Liver (tissue), 9 donors: ENCODE results near the gene AMER1. TPM values are rescaled to one million over a fixed set of nuclear protein-coding genes. Genes with fewer than 3 reads are reported as not detected.

Experiments
- DNase-seq: peaks from one replicate; pipeline ENCODE4 v3.0.0-alpha.2; 2017; ENCODE audit warnings: low spot score
- H3K27ac ChIP-seq, 2 donors: one replicate each; pipeline ENCODE4 v1.7.0; 2013; ENCODE audit warnings: inconsistent platforms in 2 of 2, low read length in 2 of 2, control low read depth in 1 of 2, low read depth in 1 of 2, mild to moderate bottlenecking in 1 of 2
- H3K27me3 ChIP-seq, 4 donors: one replicate each; pipeline versions ENCODE4 v1.6.1 to v1.7.0; 2013; ENCODE audit warnings: low read length in 3 of 4, inconsistent platforms in 1 of 4, mild to moderate bottlenecking in 1 of 4, moderate library complexity in 1 of 4; ENCODE audit not compliant: control insufficient read depth in 4 of 4, insufficient read depth in 4 of 4
- H3K36me3 ChIP-seq, 4 donors: one replicate each; pipeline versions ENCODE4 v1.6.1 to v1.7.0; 2013; ENCODE audit warnings: low read length in 3 of 4, mild to moderate bottlenecking in 3 of 4, low read depth in 1 of 4, moderate library complexity in 1 of 4; ENCODE audit not compliant: control insufficient read depth in 4 of 4, insufficient read depth in 3 of 4
- H3K4me1 ChIP-seq, 4 donors: one replicate each; pipeline versions ENCODE4 v1.6.1 to v1.7.0; 2013; ENCODE audit warnings: low read length in 3 of 4, mild to moderate bottlenecking in 3 of 4, moderate library complexity in 1 of 4; ENCODE audit not compliant: control insufficient read depth in 4 of 4, insufficient read depth in 4 of 4
- H3K4me3 ChIP-seq, 3 donors: one replicate each; pipeline versions ENCODE4 v1.6.1 to v1.7.0; 2013; ENCODE audit warnings: low read length in 3 of 3, control low read depth in 1 of 3, low read depth in 1 of 3, mild to moderate bottlenecking in 1 of 3
- H3K9ac ChIP-seq, 2 donors: one replicate each; pipeline ENCODE4 v1.7.0; 2013; ENCODE audit warnings: low read length in 2 of 2, mild to moderate bottlenecking in 2 of 2, moderate library complexity in 2 of 2, control low read depth in 1 of 2, low read depth in 1 of 2
- H3K9me3 ChIP-seq, 4 donors: one replicate each; pipeline versions ENCODE4 v1.6.1 to v1.7.0; 2013; ENCODE audit warnings: low read length in 3 of 4; ENCODE audit not compliant: control insufficient read depth in 4 of 4
- EGR1 ChIP-seq, 2 donors: IDR thresholded peaks; 2 replicates each; pipeline ENCODE4 v1.6.1; 2016 to 2018; ENCODE audit warnings: antibody characterized with exemption in 2 of 2, low read depth in 2 of 2
- FOXA1 ChIP-seq: IDR thresholded peaks from 2 replicates; pipeline ENCODE4 v1.6.1; 2016; ENCODE audit warnings: antibody characterized with exemption
- FOXA2 ChIP-seq: IDR thresholded peaks from 2 replicates; pipeline ENCODE4 v1.6.1; 2016; ENCODE audit warnings: antibody characterized with exemption
- GABPA ChIP-seq, 2 donors: IDR thresholded peaks in 1 of 2; conservative IDR thresholded peaks in 1 of 2; 2 replicates each; pipeline ENCODE4 v1.6.1; 2016; ENCODE audit warnings: antibody characterized with exemption in 2 of 2, mild to moderate bottlenecking in 1 of 2, moderate library complexity in 1 of 2
- HNF4A ChIP-seq, 2 donors: conservative IDR thresholded peaks; 2 replicates each; pipeline ENCODE4 v1.6.1; 2016; ENCODE audit warnings: antibody characterized with exemption in 2 of 2, mild to moderate bottlenecking in 2 of 2
- HNF4G ChIP-seq: IDR thresholded peaks from 2 replicates; pipeline ENCODE4 v1.6.1; 2016; ENCODE audit warnings: antibody characterized with exemption
- JUND ChIP-seq, 2 donors: IDR thresholded peaks; 2 replicates each; pipeline ENCODE4 v1.6.1; 2016; ENCODE audit warnings: antibody characterized with exemption in 2 of 2
- NR2F2 ChIP-seq: IDR thresholded peaks from 2 replicates; pipeline ENCODE4 v1.6.1; 2016; ENCODE audit warnings: antibody characterized with exemption
- RAD21 ChIP-seq, 2 donors: IDR thresholded peaks; 2 replicates each; pipeline ENCODE4 v1.6.1; 2016; ENCODE audit warnings: antibody characterized with exemption in 2 of 2, mild to moderate bottlenecking in 2 of 2
- RXRA ChIP-seq, 2 donors: IDR thresholded peaks; 2 replicates each; pipeline ENCODE4 v1.6.1; 2017 to 2018; ENCODE audit warnings: antibody characterized with exemption in 2 of 2, mild to moderate bottlenecking in 1 of 2
- SP1 ChIP-seq: IDR thresholded peaks from 2 replicates; pipeline ENCODE4 v1.6.1; 2018; ENCODE audit warnings: antibody characterized with exemption, mild to moderate bottlenecking
- TAF1 ChIP-seq: conservative IDR thresholded peaks from 2 replicates; pipeline ENCODE4 v1.6.1; 2016; ENCODE audit warnings: antibody characterized with exemption, mild to moderate bottlenecking
- YY1 ChIP-seq: IDR thresholded peaks from 2 replicates; pipeline ENCODE4 v1.6.1; 2016; ENCODE audit warnings: antibody characterized with exemption, mild to moderate bottlenecking
- WGBS: extraction: QIAGEN DNeasy Blood & Tissue Kit; methylation state at CpG from one replicate; pipeline ENCODE4 v1.1.7; 2013; 5-methylcytosine and 5-hydroxymethylcytosine counted together
- polyA plus RNA-seq, 2 donors: library from polyadenylated mRNA; stranded (reverse) in 1 of 2; unstranded in 1 of 2; fragments of 200-250 nt in 1 of 2; fragments of >200 nt in 1 of 2; fragmentation: Nextera tagmentation in 1 of 2; extraction: Ambion mirVana in 1 of 2; gene quantifications; one replicate each; pipeline versions ENCODE4 v1.2.1 to v1.2.3, GENCODE V29; 2013 to 2015
- total RNA-seq, 2 donors: library from RNA; depleted of rRNA; stranded (reverse); fragments of >200 nt; gene quantifications; one replicate each; pipeline ENCODE4 v1.2.3, GENCODE V29; 2014
- TF ChIP-seq, protein P1 (sequence below): fragments of 150-350 bp; IDR thresholded peaks from 2 replicates; pipeline ENCODE4 v1.5.1; 2017; ENCODE audit warnings: improper control_type of control experiment, low read depth, low read length; ENCODE audit not compliant: missing input control
- TF ChIP-seq, protein P2 (sequence below): IDR thresholded peaks from 2 replicates; pipeline ENCODE4 v1.6.1; 2016; ENCODE audit warnings: antibody characterized with exemption
- TF ChIP-seq, protein P3 (sequence below): IDR thresholded peaks from 2 replicates; pipeline ENCODE4 v1.6.1; 2016; ENCODE audit warnings: antibody characterized with exemption
- TF ChIP-seq, protein P4 (sequence below): IDR thresholded peaks from 2 replicates; pipeline ENCODE4 v1.6.1; 2016; ENCODE audit warnings: antibody characterized with exemption
- TF ChIP-seq, protein P5 (sequence below): IDR thresholded peaks from 2 replicates; pipeline ENCODE4 v1.6.1; 2016; ENCODE audit warnings: antibody characterized with exemption, mild to moderate bottlenecking
- donor health status: healthy.
- donor health status: healthy.
- donor health status: healthy.
- donor health status: healthy.
- donor health status: healthy.

Gene AMER1
- total and polyA plus RNA-seq, 4 donors, result 0.40 to 5.2 (median 2.0) TPM

DNA sequence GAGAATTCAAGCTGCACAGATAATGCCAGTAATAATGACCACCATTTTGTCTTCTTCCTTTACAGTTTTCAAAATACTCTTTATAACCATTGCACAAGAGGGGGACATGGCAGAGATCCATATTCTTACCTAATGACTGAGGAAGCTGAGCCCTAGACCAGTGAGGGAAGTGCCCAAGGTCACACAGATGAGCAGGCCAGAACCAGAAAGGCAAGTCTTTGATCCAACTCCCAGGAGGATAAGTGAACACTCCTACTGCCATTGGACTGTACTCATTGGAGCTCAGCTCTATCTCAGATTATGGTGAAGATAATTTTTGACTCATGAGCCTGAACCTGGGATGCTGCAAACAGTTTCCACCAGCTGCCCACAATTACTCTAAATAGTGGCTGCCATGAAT, 28.6 kb downstream of the AMER1 start:
- DNase-seq, result no peak

DNA sequence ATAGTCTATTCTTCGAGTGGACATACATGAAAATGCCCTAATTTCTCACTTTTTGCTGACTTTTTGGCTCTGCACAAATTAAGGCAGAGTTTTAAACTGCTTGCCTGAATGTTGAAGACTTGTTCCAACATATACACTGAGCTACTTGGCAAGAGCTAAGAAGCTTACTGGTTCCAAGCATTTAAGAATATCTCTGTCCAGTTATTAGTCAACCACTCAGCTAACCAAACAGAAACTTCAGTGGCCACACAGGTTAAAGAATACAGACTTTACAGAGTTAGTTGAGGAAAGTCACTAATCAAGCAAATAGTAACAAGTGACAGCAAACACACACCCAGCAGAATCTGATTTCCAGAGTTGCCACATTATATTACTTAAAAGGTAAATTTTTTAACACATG, 35.5 kb downstream of the AMER1 start:
- DNase-seq, result no peak
- Histone ChIP-seq H3K4me1 (no peaks in the 10 kb centered on the region), H3K9me3 (no peaks in the 10 kb centered on the region), H3K27me3 (no peaks in the 10 kb centered on the region), H3K9ac (no peak overlapping the region), H3K36me3 (no peaks in the 10 kb centered on the region), H3K27ac (no peak overlapping the region), H3K4me3 (no peak overlapping the region)
- WGBS, result 84% methylated on average over 1 of the region's 1 CpG
- TF ChIP-seq, protein P1, sequence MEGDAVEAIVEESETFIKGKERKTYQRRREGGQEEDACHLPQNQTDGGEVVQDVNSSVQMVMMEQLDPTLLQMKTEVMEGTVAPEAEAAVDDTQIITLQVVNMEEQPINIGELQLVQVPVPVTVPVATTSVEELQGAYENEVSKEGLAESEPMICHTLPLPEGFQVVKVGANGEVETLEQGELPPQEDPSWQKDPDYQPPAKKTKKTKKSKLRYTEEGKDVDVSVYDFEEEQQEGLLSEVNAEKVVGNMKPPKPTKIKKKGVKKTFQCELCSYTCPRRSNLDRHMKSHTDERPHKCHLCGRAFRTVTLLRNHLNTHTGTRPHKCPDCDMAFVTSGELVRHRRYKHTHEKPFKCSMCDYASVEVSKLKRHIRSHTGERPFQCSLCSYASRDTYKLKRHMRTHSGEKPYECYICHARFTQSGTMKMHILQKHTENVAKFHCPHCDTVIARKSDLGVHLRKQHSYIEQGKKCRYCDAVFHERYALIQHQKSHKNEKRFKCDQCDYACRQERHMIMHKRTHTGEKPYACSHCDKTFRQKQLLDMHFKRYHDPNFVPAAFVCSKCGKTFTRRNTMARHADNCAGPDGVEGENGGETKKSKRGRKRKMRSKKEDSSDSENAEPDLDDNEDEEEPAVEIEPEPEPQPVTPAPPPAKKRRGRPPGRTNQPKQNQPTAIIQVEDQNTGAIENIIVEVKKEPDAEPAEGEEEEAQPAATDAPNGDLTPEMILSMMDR, result no peak
- TF ChIP-seq, protein P2, sequence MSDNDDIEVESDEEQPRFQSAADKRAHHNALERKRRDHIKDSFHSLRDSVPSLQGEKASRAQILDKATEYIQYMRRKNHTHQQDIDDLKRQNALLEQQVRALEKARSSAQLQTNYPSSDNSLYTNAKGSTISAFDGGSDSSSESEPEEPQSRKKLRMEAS, result no peak
- no peak for TF ChIP-seq SP1
- TF ChIP-seq HNF4A (conservative IDR thresholded peaks at IDR 0.05), result no peak
- no peak for TF ChIP-seq RAD21 (IDR thresholded peaks at IDR 0.05)
- TF ChIP-seq TAF1, result no peak
- no peak for TF ChIP-seq HNF4G
- no peak for TF ChIP-seq EGR1 (IDR thresholded peaks at IDR 0.05; ENCODE audit: low read depth in 2 of 2)
- no peak for TF ChIP-seq JUND (IDR thresholded peaks at IDR 0.05)
- TF ChIP-seq YY1, result no peak

More for the DNA sequence above, 28.6 kb downstream of the AMER1 start:
- Histone ChIP-seq H3K4me3 (no peak overlapping the region), H3K9me3 (no peaks in the 10 kb centered on the region), H3K27me3 (no peaks in the 10 kb centered on the region), H3K9ac (no peak overlapping the region), H3K36me3 (no peaks in the 10 kb centered on the region), H3K4me1 (no peaks in the 10 kb centered on the region), H3K27ac (no peak overlapping the region)
- TF ChIP-seq EGR1 (IDR thresholded peaks at IDR 0.05; ENCODE audit: low read depth in 2 of 2) (no peak), GABPA (IDR thresholded peaks at IDR 0.05 in 1 of 2, conservative IDR thresholded peaks at IDR 0.05 in 1 of 2) (no peak), JUND (IDR thresholded peaks at IDR 0.05) (no peak), HNF4G (no peak), TAF1 (no peak), FOXA1 (no peak), RXRA (IDR thresholded peaks at IDR 0.05) (no peak), HNF4A (conservative IDR thresholded peaks at IDR 0.05) (no peak), YY1 (no peak), FOXA2 (no peak), NR2F2 (no peak), SP1 (no peak)
- TF ChIP-seq, protein P2, result no peak
- TF ChIP-seq, protein P3, sequence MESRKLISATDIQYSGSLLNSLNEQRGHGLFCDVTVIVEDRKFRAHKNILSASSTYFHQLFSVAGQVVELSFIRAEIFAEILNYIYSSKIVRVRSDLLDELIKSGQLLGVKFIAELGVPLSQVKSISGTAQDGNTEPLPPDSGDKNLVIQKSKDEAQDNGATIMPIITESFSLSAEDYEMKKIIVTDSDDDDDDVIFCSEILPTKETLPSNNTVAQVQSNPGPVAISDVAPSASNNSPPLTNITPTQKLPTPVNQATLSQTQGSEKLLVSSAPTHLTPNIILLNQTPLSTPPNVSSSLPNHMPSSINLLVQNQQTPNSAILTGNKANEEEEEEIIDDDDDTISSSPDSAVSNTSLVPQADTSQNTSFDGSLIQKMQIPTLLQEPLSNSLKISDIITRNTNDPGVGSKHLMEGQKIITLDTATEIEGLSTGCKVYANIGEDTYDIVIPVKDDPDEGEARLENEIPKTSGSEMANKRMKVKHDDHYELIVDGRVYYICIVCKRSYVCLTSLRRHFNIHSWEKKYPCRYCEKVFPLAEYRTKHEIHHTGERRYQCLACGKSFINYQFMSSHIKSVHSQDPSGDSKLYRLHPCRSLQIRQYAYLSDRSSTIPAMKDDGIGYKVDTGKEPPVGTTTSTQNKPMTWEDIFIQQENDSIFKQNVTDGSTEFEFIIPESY, result no peak
- TF ChIP-seq, protein P4, sequence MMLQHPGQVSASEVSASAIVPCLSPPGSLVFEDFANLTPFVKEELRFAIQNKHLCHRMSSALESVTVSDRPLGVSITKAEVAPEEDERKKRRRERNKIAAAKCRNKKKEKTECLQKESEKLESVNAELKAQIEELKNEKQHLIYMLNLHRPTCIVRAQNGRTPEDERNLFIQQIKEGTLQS, result no peak
- TF ChIP-seq, protein P5, sequence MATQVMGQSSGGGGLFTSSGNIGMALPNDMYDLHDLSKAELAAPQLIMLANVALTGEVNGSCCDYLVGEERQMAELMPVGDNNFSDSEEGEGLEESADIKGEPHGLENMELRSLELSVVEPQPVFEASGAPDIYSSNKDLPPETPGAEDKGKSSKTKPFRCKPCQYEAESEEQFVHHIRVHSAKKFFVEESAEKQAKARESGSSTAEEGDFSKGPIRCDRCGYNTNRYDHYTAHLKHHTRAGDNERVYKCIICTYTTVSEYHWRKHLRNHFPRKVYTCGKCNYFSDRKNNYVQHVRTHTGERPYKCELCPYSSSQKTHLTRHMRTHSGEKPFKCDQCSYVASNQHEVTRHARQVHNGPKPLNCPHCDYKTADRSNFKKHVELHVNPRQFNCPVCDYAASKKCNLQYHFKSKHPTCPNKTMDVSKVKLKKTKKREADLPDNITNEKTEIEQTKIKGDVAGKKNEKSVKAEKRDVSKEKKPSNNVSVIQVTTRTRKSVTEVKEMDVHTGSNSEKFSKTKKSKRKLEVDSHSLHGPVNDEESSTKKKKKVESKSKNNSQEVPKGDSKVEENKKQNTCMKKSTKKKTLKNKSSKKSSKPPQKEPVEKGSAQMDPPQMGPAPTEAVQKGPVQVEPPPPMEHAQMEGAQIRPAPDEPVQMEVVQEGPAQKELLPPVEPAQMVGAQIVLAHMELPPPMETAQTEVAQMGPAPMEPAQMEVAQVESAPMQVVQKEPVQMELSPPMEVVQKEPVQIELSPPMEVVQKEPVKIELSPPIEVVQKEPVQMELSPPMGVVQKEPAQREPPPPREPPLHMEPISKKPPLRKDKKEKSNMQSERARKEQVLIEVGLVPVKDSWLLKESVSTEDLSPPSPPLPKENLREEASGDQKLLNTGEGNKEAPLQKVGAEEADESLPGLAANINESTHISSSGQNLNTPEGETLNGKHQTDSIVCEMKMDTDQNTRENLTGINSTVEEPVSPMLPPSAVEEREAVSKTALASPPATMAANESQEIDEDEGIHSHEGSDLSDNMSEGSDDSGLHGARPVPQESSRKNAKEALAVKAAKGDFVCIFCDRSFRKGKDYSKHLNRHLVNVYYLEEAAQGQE, result no peak
- TF ChIP-seq, protein P1, result no peak
